Endothelial cell of umbilical vein (primary cell): ENCODE results near the gene FAM124B.

Experiments used
- EZH2 ChIP-seq: IDR thresholded peaks from 2 replicates; pipeline ENCODE4 v1.6.1; 2012; ENCODE audit warnings: borderline replicate concordance, low read depth, mild to moderate bottlenecking, moderate library complexity, low read length, inconsistent platforms; ENCODE audit not compliant: severe bottlenecking
- FOS ChIP-seq: IDR thresholded peaks from 2 replicates; pipeline ENCODE4 v1.6.1; 2011; ENCODE audit warnings: mild to moderate bottlenecking, low read length, moderate library complexity, borderline replicate concordance; ENCODE audit not compliant: insufficient read depth
- MAX ChIP-seq: IDR thresholded peaks from 2 replicates; pipeline ENCODE4 v1.6.1; 2011; ENCODE audit not compliant: insufficient read depth, insufficient read length
- MYC ChIP-seq: IDR thresholded peaks from one replicate; pipeline ENCODE4 v1.6.1; 2011; ENCODE audit warnings: mild to moderate bottlenecking, low read depth, low read length
- POLR2A ChIP-seq: IDR thresholded peaks from 2 replicates; pipeline ENCODE4 v1.6.1; 2012; ENCODE audit warnings: low read depth, mild to moderate bottlenecking, control low read depth, low read length
- POLR2AphosphoS5 ChIP-seq: IDR thresholded peaks from 2 replicates; pipeline ENCODE4 v1.6.1; 2012; ENCODE audit warnings: low read depth, mild to moderate bottlenecking, control low read depth, low read length, moderate library complexity; ENCODE audit not compliant: insufficient read depth
- TF ChIP-seq, protein P1 (sequence below), 2 donors: IDR thresholded peaks; 1 replicate in 1 of 2; 2 replicates in 1 of 2; pipeline ENCODE4 v1.5.1; 2011; ENCODE audit warnings: low read length in 2 of 2, mild to moderate bottlenecking in 2 of 2, moderate library complexity in 2 of 2, control low read depth in 1 of 2, inconsistent platforms in 1 of 2, low read depth in 1 of 2; ENCODE audit not compliant: insufficient read depth in 1 of 2; ENCODE audit errors: extremely low read depth in 1 of 2

- TF ChIP-seq, protein P1, sequence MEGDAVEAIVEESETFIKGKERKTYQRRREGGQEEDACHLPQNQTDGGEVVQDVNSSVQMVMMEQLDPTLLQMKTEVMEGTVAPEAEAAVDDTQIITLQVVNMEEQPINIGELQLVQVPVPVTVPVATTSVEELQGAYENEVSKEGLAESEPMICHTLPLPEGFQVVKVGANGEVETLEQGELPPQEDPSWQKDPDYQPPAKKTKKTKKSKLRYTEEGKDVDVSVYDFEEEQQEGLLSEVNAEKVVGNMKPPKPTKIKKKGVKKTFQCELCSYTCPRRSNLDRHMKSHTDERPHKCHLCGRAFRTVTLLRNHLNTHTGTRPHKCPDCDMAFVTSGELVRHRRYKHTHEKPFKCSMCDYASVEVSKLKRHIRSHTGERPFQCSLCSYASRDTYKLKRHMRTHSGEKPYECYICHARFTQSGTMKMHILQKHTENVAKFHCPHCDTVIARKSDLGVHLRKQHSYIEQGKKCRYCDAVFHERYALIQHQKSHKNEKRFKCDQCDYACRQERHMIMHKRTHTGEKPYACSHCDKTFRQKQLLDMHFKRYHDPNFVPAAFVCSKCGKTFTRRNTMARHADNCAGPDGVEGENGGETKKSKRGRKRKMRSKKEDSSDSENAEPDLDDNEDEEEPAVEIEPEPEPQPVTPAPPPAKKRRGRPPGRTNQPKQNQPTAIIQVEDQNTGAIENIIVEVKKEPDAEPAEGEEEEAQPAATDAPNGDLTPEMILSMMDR (IDR thresholded peaks at IDR 0.05; ENCODE audit: extremely low read depth in 1 of 2, insufficient read depth in 1 of 2, low read depth in 1 of 2, low read length in 2 of 2) = no peak
- TF ChIP-seq POLR2A (no peak), EZH2 (no peak), FOS (no peak), POLR2AphosphoS5 (no peak), MYC (no peak), MAX (no peak)
Measured at GRCh38 chr2:224416656-224417360, 14.9 kb upstream of the FAM124B start.
